Measurements from ENCODE around the gene RTKN.
"Not testable (repeated sequence)": the region's sequence is repeated elsewhere in the genome, so short reads cannot be mapped to it uniquely, and the experiment has no call there.

The RTKN gene

GRCh38 chr2:74436848-74437695, 4.7 kb downstream of the RTKN start:
- DNase-seq = no peak

GRCh38 chr2:74436111-74436805, 5.5 kb downstream of the RTKN start:
- no peak for DNase-seq

GRCh38 chr2:74430502-74430901, 11.2 kb downstream of the RTKN start:
- no peak for DNase-seq

DNA sequence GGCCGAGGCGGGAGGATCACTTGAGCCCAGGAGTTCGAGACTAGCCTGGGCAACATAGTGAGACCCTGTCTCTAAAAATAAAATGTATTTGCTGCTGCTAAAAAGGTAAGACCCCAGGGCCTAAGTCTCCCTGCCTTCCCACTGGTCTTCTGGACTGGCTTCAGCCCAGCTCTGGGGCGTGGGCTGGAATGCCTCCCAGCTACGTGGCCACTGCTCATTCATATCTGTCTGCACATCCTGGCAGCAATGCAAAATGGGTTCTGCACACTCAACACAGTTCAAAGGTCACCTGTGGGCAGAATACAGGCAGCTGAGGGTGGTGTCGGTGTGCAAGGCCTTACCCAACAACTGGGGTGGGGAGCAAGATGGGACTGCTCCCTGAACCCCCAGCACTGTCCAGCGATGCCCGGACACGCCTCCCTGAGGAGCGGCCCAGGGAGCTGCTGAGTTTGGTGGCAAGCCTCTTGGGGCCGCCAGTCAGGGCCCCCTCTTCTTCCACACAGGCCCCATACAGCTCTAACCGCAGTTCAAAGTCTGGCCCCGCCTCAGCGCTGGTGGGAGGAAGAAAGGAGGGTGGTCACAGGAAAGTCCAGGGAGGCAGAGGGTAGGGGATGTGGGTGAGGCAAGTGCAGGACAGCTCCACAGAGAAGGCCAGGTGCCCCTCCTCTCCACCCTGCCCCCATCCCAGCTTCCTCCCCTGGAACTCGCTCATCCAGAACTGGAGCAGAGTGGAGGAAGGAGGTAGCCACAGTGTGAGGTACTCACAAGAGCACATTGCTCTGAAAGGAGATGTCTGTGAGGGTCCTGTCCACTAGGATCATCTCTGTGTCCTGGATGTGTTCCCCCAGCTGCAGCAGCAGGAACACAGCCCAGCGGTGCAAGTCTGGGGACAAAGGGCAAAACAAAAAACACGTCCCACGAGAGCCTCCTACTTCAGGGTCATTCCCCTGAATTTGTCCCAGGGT, 12.0 kb downstream of the RTKN start:
- DNase-seq = no peak

GRCh38 chr2:74428675-74429074, 13.1 kb downstream of the RTKN start:
- DNase-seq = no peak

DNA sequence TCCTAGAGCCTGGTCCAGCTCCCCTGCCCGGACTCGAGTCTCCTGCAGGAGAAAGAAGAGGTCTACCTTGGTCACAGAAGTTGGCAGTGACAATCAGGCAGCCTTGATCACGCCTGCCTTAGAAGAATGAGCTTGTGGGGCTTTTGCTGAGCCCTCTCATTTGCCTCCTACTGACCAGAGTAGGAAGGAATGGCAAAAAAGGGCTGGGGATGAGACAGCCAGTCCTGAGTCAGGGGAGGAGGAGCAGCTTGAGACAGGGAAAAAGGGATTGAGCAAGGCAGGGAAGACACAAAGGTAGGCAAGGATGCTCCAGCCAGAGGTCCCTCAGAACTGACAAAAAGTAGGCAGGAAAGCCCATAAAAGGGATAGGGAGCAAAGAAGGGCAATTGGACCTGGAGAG, 14.2 kb downstream of the RTKN start:
- no peak for DNase-seq

GRCh38 chr2:74426181-74426758, 15.5 kb downstream of the RTKN start:
- DNase-seq = no peak

DNA sequence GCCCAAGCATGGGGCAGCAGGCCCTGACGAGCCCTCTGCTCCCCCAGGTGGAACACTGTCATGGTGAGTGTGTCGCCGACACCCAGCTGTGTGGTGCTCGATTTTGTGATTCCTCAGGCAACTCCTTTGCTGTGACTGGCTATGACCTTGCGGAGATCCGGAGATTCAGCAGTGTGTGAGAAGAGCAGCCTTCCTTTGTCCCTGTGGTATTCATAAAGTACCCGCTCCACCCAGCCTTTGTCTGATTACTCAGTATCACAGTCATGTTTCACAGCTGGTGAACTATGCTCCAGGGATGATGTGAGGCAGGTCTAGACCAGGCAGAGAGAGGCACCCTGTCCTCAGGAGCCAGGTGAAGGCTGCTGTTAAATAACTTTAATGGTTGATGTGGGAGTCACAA, 16.2 kb downstream of the RTKN start:
- no peak for DNase-seq

DNA sequence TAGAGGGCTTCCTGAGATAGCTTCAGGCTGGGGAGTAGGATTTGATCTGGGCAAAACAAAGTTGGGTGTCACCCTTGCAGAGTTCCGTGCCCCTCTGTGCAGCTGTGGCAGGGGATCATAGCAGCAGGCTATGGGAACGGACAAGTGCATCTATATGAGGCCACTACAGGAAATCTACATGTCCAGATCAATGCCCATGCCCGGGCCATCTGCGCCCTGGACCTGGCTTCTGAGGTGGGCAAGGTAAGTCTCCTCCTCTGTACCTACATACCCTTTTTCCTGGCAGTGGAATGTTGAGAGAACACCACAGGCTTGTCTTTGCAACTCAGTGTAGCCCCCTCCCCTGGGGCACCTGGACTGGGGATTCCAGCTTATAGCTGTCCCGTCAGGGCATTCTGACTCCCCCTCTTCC, 16.7 kb downstream of the RTKN start:
- DNase-seq = no peak

DNA sequence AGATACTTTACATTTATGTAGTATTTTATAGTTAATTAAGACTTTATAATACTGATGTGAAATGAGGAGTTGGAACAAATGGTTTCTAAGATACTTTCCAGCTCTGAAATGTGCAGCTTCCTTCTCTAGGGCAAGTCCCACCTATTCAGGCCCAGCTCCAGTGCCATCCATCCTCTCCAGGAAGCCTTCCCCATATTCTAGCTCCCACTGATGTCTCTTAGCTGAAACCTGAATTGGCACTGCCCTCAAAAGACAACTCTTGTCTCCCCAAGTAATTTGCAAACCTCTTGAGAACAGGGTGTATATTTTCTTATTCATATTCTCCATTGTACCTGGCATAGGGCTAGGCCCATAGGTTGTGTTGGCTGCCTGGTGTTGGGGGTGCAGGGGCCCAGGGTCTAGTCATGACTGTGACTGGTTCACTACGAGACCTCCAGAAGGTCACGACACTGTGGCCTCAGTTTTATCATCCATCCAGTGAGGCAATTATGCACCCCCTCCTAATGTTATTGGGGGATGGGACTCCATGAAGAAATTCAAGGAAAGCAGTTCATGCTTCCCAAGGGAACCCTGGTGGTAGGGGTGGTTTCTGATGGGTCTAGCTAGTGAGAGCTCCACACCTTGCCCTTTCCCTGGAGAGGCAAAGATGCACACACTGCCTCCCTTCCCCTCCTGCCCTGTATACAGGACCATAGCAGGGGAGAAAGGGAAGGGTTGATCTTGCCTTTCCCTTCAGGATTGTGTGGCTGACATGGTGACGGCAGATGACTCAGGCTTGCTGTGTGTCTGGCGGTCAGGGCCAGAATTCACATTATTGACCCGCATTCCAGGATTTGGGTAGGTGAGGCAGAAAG, 17.4 kb downstream of the RTKN start:
- no peak for DNase-seq

DNA sequence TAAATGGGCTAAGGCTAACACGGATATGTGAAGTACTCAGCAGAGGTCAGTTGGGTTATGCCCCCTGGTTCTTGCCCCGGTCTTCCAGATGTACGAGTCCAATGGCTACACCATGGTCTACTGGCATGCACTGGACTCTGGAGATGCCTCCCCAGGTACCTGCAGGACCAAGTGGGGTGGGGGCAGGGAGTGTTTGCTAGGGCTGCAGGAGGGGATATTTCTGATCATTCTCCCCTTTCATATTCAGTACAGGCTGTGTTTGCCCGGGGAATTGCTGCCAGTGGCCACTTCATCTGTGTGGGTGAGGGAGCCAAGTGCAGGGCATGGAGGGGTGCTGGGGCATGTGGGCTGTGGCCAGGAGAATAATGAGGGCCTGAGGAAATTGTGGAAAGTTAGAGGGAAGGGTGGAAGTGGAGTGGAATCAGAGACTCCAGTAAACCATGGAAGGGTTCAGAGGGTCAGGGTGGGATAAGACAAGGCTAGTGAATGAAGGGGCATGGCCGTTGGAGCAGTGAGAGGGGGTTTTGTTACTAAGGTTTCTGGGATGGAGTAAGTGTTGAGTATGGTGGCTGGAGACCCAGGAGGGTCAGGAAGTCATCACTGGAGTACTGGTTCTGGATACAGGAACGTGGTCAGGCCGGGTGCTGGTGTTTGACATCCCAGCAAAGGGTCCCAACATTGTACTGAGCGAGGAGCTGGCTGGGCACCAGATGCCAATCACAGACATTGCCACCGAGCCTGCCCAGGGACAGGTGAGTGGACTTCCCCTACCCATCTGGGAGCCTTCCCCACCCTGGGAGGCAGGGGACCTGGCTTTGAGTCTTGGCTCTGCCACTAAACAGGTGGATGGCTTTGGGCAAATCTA, 18.3 kb downstream of the RTKN start:
- no peak for DNase-seq

- peak; percentile 93 to 94 for DNase-seq
These were observed 20.4 kb downstream of the RTKN start, which contains the start of the genes C2orf81 and WDR54 for GRCh38 chr2:74421221-74421870. TSS of gene C2orf81 (minus strand) at chr2:74421619. CDS start at chr2:74421560, 59 bp downstream. TSS of gene WDR54 (plus strand) at chr2:74421730. CDS start at chr2:74422154, 424 bp downstream.

DNA sequence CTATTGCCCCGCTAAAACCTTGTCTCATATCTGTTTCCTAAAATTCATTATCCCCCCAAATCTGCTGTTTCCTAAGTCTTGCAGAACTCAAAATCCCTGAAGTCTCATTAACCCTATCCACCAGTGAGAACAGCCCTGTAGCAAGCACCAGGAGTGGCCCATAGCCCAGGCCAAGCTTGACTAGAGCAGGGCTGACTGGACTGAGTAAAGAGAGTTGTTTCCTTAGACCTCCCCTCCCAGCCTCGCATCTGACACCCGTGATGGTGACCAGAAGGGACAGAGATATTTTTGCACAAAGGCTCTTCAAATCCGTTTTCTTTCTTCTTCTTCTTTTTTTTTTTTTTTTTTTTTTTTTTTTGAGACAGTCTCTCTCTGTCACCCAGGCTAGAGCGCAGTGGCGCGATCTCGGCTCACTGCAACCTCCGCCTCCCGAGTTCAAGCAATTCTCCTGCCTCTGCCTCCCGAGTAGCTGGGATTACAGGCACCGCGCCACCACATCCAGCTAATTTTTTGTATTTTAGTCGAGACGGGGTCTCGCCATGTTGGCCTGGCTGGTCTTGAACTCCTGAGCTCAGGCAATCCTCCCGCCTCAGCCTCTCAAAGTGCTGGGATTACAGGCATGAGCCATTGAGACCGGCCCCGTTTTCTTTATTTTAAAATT, 21.2 kb downstream of the RTKN start:
- DNase-seq = not testable (repeated sequence)

GRCh38 chr2:74420006-74420405, 21.7 kb downstream of the RTKN start:
- DNase-seq = no peak

DNA sequence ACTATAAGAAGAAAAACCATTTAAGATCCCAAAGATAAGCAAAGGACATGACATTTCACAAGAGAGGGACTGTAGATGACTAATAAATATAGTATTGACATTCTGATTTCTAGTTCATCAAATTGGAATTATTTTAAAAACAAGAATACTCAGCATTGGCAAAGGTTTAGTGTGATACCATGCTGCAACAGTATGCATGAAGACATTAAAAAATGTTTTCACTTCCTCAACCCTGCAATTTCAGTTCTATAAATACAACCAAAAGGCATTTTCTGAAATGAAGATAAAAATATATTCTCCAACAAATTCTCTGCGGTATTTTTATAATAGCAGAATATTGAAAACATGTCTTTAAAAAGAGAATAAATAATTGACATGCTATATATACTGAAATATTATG, 22.4 kb downstream of the RTKN start:
- DNase-seq = no peak

GRCh38 chr2:74418312-74418711, 23.4 kb downstream of the RTKN start:
- no peak for DNase-seq

DNA sequence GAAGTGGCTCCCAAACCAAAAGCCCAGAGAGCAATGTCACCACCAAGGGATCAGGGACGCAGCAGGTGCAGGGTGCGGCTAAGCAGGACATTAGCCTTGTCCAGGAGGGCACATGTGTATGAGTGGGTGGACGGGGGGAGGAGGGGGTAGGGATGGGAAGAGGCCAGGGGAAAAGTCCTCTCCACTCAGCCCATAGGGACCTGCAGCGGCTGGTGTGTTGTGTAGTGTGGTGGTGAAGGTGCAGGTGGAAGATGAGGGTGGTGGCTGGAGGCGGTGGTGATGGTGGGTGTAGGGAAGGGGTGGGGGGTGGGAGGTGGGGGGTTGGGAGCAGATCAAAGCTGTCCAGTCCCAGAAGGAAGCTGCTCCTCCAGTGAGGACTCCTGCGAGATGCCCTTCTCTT, 24.0 kb downstream of the RTKN start:
- no peak for DNase-seq

DNA sequence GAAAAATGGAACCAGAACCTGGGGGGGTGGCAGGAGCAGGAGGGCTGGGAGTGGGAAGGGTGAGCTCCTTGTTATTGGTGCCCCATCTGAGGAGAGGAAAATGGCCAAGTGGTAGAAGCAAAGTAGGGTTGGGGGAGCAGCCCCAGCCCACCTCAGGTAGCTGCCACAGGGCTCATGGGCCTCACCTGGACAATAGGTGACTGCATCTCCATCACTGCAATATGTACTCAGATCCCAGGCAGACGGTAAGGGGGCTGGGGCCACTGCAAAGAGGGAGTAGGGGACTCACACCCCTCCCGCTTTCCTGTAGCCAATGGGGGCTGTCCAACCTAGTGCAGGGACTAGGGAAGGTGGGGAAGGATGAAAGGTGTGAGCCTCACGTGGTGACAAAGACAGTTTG, 24.5 kb downstream of the RTKN start:
- no peak for DNase-seq

DNA sequence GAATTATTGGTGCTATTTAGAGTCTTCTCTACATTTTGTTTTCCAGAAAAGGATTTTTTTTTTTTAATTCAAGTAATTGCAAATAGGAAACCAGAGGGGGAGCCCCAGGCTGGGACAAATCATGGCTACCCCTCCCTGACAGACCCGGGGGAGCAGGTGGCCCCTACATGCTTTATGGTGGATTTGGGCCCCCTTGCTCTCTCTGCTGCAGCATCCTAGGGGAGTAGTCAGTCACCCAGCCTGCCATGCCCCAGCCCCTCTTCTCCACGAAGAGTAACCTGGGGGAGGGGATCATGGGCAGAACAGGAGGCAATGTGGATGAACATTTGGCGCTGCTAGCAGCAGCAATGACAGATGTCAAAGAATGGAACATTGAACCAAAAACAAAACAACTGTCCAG, 25.0 kb downstream of the RTKN start:
- DNase-seq = no peak
